CD4-positive, alpha-beta memory T cell (primary cell): ENCODE measurements around the gene ANKRD31. TPM values are rescaled to one million over a fixed set of nuclear protein-coding genes. Genes with fewer than 3 reads are reported as not detected.
"Not testable (repeated sequence)": the region's sequence is repeated elsewhere in the genome, so short reads cannot be mapped to it uniquely, and the experiment has no call there.

Experiments
- CTCF ChIA-PET: fragments of 350-600 bp; sonication (Branson Sonifier 250); formaldehyde crosslinking; loops from one replicate; lab custom pipeline; 2021; ENCODE audit warnings: inconsistent platforms; ENCODE audit not compliant: partially characterized antibody; lab: Charles Lee
- POLR2A ChIA-PET: fragments of 350-600 bp; sonication (Branson Sonifier 250); formaldehyde crosslinking; loops from one replicate; lab custom pipeline; 2021; ENCODE audit not compliant: partially characterized antibody; lab: Charles Lee
- DNase-seq, 5 donors: peaks; one replicate each; pipeline versions ENCODE4 v3.0.0 to v3.0.0-alpha.2; 2020 to 2022; ENCODE audit warnings: mixed read lengths in 1 of 5
- H3K27ac ChIP-seq: one replicate; pipeline ENCODE4 v1.7.0; 2013; ENCODE audit warnings: low read depth, low read length
- H3K27me3 ChIP-seq: 2 replicates; pipeline ENCODE4 v1.7.0; 2013; ENCODE audit warnings: mild to moderate bottlenecking, low read length, moderate library complexity; ENCODE audit not compliant: insufficient read depth
- H3K36me3 ChIP-seq: 2 replicates; pipeline ENCODE4 v1.7.0; 2013; ENCODE audit warnings: mild to moderate bottlenecking, low read length, moderate library complexity; ENCODE audit not compliant: insufficient read depth
- H3K4me1 ChIP-seq: 2 replicates; pipeline ENCODE4 v1.7.0; 2013; ENCODE audit warnings: mild to moderate bottlenecking, low read length, moderate library complexity; ENCODE audit not compliant: insufficient read depth
- H3K4me3 ChIP-seq, 2 donors: one replicate each; pipeline ENCODE4 v1.7.0; 2013; ENCODE audit warnings: low read length in 2 of 2, mild to moderate bottlenecking in 1 of 2
- H3K9me3 ChIP-seq, 2 donors: one replicate each; pipeline ENCODE4 v1.7.0; 2013; ENCODE audit warnings: low read length in 2 of 2, control low read depth in 1 of 2; ENCODE audit not compliant: control insufficient read depth in 1 of 2
- H3K27ac Mint-ChIP-seq, 7 donors: one replicate each; pipeline ENCODE4 v1.8.0; 2020 to 2021; ENCODE audit warnings: mixed read lengths in 7 of 7, mild to moderate bottlenecking in 6 of 7, inconsistent platforms in 3 of 7, moderate library complexity in 3 of 7
- H3K27me3 Mint-ChIP-seq, 2 donors: one replicate each; pipeline ENCODE4 v1.8.0; 2020 to 2021; ENCODE audit warnings: mixed read lengths in 2 of 2
- H3K36me3 Mint-ChIP-seq, 2 donors: one replicate each; pipeline ENCODE4 v1.8.0; 2020 to 2021; ENCODE audit warnings: mixed read lengths in 2 of 2, inconsistent platforms in 1 of 2, mild to moderate bottlenecking in 1 of 2
- H3K4me1 Mint-ChIP-seq, 4 donors: one replicate each; pipeline ENCODE4 v1.8.0; 2020 to 2021; ENCODE audit warnings: mixed read lengths in 4 of 4, mild to moderate bottlenecking in 1 of 4
- H3K4me3 Mint-ChIP-seq, 8 donors: one replicate each; pipeline ENCODE4 v1.8.0; 2020 to 2021; ENCODE audit warnings: mixed read lengths in 8 of 8, mild to moderate bottlenecking in 7 of 8, moderate library complexity in 6 of 8, inconsistent platforms in 3 of 8
- H3K9me3 Mint-ChIP-seq, 8 donors: one replicate each; pipeline ENCODE4 v1.8.0; 2020 to 2021; ENCODE audit warnings: mixed read lengths in 8 of 8, mild to moderate bottlenecking in 5 of 8, inconsistent platforms in 3 of 8, moderate library complexity in 1 of 8
- intact Hi-C: fragments of 100-400 bp; cut with micrococcal nuclease; formaldehyde crosslinking; loops from one replicate; pipeline ENCODE4 v1.15.1; 2023
- polyA plus RNA-seq, 2 donors: library from polyadenylated mRNA; unstranded; fragments of 300-500 nt; fragmentation: Illumina TruSeq; gene quantifications; one replicate each; pipeline ENCODE4 v1.2.3, GENCODE V29; 2021
- total RNA-seq, 2 experiments: library from RNA; stranded (reverse); gene quantifications; one replicate each; pipeline ENCODE4 v1.2.3, GENCODE V29; 2021

Gene ANKRD31
- total and polyA plus RNA-seq, 4 experiments from 2014 or later: 0.21 to 0.86 (median 0.73) TPM; not detected in 1

DNA sequence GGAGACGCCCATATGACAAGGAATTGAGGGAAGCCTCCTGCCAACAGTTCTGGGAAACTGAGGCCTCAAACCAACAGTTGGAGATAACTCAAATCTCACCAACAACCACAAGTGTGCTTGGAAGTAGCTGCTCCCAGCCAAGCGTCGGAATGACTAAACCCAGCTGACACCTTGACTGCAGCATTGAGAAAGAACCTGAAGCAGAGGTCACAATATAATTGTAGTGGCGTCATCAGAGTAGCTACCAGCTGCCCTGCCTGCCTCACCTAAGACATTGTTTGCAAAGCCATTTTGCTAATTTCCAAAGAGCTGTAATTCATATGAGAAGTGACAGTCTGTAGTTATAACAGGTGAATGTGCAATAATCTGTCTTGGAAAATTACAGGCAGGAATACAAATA, 40.8 kb upstream of the ANKRD31 start:
- no peak overlapping the region for H3K4me3 ChIP-seq
- intact Hi-C loops: no loop called here
- no peaks in the 10 kb centered on the region for H3K27me3 ChIP-seq
- H3K4me1 Mint-ChIP-seq: peaks cover 0 to 9% (median 3%) of the 10 kb centered on the region in 4 donors
- no peaks in the 10 kb centered on the region for H3K9me3 ChIP-seq
- ChIA-PET POLR2A (no interaction called here), CTCF (no interaction called here)
- H3K27me3 Mint-ChIP-seq: no peaks in the 10 kb centered on the region
- peaks cover 0 to 4% of the 10 kb centered on the region in 2 donors for H3K36me3 Mint-ChIP-seq
- no peak overlapping the region for H3K27ac ChIP-seq
- DNase-seq: no peak
- no peak overlapping the region for H3K4me3 Mint-ChIP-seq
- H3K27ac Mint-ChIP-seq: no peak overlapping the region
- peaks cover 0 to 4% (median 0%) of the 10 kb centered on the region in 8 donors for H3K9me3 Mint-ChIP-seq
- no peaks in the 10 kb centered on the region for H3K4me1 ChIP-seq
- H3K36me3 ChIP-seq: no peaks in the 10 kb centered on the region

GRCh38 chr5:75275756-75276155, 39.1 kb upstream of the ANKRD31 start:
- Mint-ChIP-seq H3K9me3 (peaks cover 0 to 4% (median 0%) of the 10 kb centered on the region in 8 donors), H3K4me1 (peaks cover 0 to 9% (median 3%) of the 10 kb centered on the region in 4 donors), H3K4me3 (no peak overlapping the region), H3K27ac (no peak overlapping the region), H3K27me3 (no peaks in the 10 kb centered on the region), H3K36me3 (peaks cover 0 to 4% of the 10 kb centered on the region in 2 donors)
- CTCF ChIA-PET: interaction anchor here (0.6 kb wide), 1 partner anchor 238 kb away, joined by 3 read pairs; no protein-coding TSS in a partner anchor
- Histone ChIP-seq H3K27ac (no peak overlapping the region), H3K9me3 (no peaks in the 10 kb centered on the region), H3K27me3 (no peaks in the 10 kb centered on the region), H3K4me1 (no peaks in the 10 kb centered on the region), H3K4me3 (no peak overlapping the region), H3K36me3 (no peaks in the 10 kb centered on the region)
- intact Hi-C loops: no loop called here
- POLR2A ChIA-PET: no interaction called here
- no peak for DNase-seq

- intact Hi-C loops: no loop called here
- H3K27ac ChIP-seq: no peak overlapping the region
- no peaks in the 10 kb centered on the region for H3K36me3 ChIP-seq
- no peak for DNase-seq
- Mint-ChIP-seq H3K9me3 (peaks cover 0 to 4% (median 0%) of the 10 kb centered on the region in 8 donors), H3K4me3 (no peak overlapping the region), H3K27ac (peak overlapping the region in 1 of 7 donors; percentile 4), H3K27me3 (no peaks in the 10 kb centered on the region), H3K36me3 (peaks cover 0 to 4% of the 10 kb centered on the region in 2 donors), H3K4me1 (peaks cover 0 to 9% (median 3%) of the 10 kb centered on the region in 4 donors)
- ChIA-PET CTCF (interaction anchor here (0.6 kb wide), 1 partner anchor 238 kb away, joined by 3 read pairs; no protein-coding TSS in a partner anchor), POLR2A (no interaction called here)
- H3K4me1 ChIP-seq: no peaks in the 10 kb centered on the region
- no peak overlapping the region for H3K4me3 ChIP-seq
- no peaks in the 10 kb centered on the region for H3K9me3 ChIP-seq
- no peaks in the 10 kb centered on the region for H3K27me3 ChIP-seq
Observed at GRCh38 chr5:75275147-75275546, 38.5 kb upstream of the ANKRD31 start.

GRCh38 chr5:75274486-75274885, 37.8 kb upstream of the ANKRD31 start:
- Histone ChIP-seq H3K27ac (no peak overlapping the region), H3K36me3 (no peaks in the 10 kb centered on the region), H3K27me3 (no peaks in the 10 kb centered on the region), H3K4me1 (no peaks in the 10 kb centered on the region), H3K9me3 (no peaks in the 10 kb centered on the region), H3K4me3 (no peak overlapping the region)
- intact Hi-C loops: no loop called here
- no peak overlapping the region for H3K4me3 Mint-ChIP-seq
- no peaks in the 10 kb centered on the region for H3K27me3 Mint-ChIP-seq
- H3K4me1 Mint-ChIP-seq: peaks cover 0 to 7% (median 2%) of the 10 kb centered on the region in 4 donors
- DNase-seq: no peak
- ChIA-PET CTCF (no interaction called here), POLR2A (no interaction called here)
- H3K9me3 Mint-ChIP-seq: peaks cover 0 to 4% (median 0%) of the 10 kb centered on the region in 8 donors
- peaks cover 0 to 4% of the 10 kb centered on the region in 2 donors for H3K36me3 Mint-ChIP-seq
- H3K27ac Mint-ChIP-seq: no peak overlapping the region

- H3K4me1 Mint-ChIP-seq, H3K36me3 Mint-ChIP-seq, H3K27ac Mint-ChIP-seq, H3K4me3 ChIP-seq, intact Hi-C loops, H3K9me3 ChIP-seq, H3K36me3 ChIP-seq, H3K4me3 Mint-ChIP-seq, H3K9me3 Mint-ChIP-seq, DNase-seq, H3K4me1 ChIP-seq, POLR2A ChIA-PET, H3K27me3 ChIP-seq, CTCF ChIA-PET, H3K27me3 Mint-ChIP-seq, H3K27ac ChIP-seq: not testable (repeated sequence)
Observed at GRCh38 chr5:75270605-75271004, 33.9 kb upstream of the ANKRD31 start.

- H3K4me1 Mint-ChIP-seq: peaks cover 0 to 2% (median under 1%) of the 10 kb centered on the region in 4 donors
- DNase-seq: peak in 4 of 5 donors; percentile 36 to 52 (median 38)
- H3K36me3 Mint-ChIP-seq: no peaks in the 10 kb centered on the region
- no peaks in the 10 kb centered on the region for H3K9me3 ChIP-seq
- H3K27me3 Mint-ChIP-seq: peaks cover 1 to 7% of the 10 kb centered on the region in 2 donors
- no peaks in the 10 kb centered on the region for H3K36me3 ChIP-seq
- H3K4me3 Mint-ChIP-seq: no peak overlapping the region
- H3K27ac Mint-ChIP-seq: no peak overlapping the region
- no peaks in the 10 kb centered on the region for H3K4me1 ChIP-seq
- ChIA-PET CTCF (interaction anchor here (1.1 to 3.9 kb wide), 5 partner anchors 29 to 591 kb away, joined by 3 to 23 read pairs (median 9); partner anchors contain the start of gene ANKRD31), POLR2A (no interaction called here)
- H3K4me3 ChIP-seq: no peak overlapping the region
- no peaks in the 10 kb centered on the region for H3K9me3 Mint-ChIP-seq
- no peaks in the 10 kb centered on the region for H3K27me3 ChIP-seq
- no peak overlapping the region for H3K27ac ChIP-seq
- intact Hi-C loops: loop anchor here (1.0 to 2.0 kb wide), 5 partner anchors 29 to 593 kb away; partner anchors contain the start of gene ANKRD31
Observed at GRCh38 chr5:75265731-75266130, 29.1 kb upstream of the ANKRD31 start.

- Histone ChIP-seq H3K27ac (no peak overlapping the region), H3K4me3 (no peak overlapping the region), H3K4me1 (no peaks in the 10 kb centered on the region), H3K9me3 (no peaks in the 10 kb centered on the region), H3K27me3 (no peaks in the 10 kb centered on the region), H3K36me3 (no peaks in the 10 kb centered on the region)
- intact Hi-C loops: no loop called here
- no peaks in the 10 kb centered on the region for H3K36me3 Mint-ChIP-seq
- H3K4me1 Mint-ChIP-seq: peaks cover 0 to 2% (median under 1%) of the 10 kb centered on the region in 4 donors
- POLR2A ChIA-PET: no interaction called here
- H3K9me3 Mint-ChIP-seq: no peaks in the 10 kb centered on the region
- peaks cover 6 to 14% of the 10 kb centered on the region in 2 donors for H3K27me3 Mint-ChIP-seq
- no peak overlapping the region for H3K27ac Mint-ChIP-seq
- no peak overlapping the region for H3K4me3 Mint-ChIP-seq
- no peak for DNase-seq
- CTCF ChIA-PET: interaction anchor here (1.4 kb wide), 1 partner anchor 26 kb away, joined by 3 read pairs; no protein-coding TSS in a partner anchor
Observed at GRCh38 chr5:75262271-75262670, 25.6 kb upstream of the ANKRD31 start.
